ENCODE data around the gene ZMYND8.
"Not testable (repeated sequence)": the region's sequence is repeated elsewhere in the genome, so short reads cannot be mapped to it uniquely, and the experiment has no call there.

The ZMYND8 gene

DNA sequence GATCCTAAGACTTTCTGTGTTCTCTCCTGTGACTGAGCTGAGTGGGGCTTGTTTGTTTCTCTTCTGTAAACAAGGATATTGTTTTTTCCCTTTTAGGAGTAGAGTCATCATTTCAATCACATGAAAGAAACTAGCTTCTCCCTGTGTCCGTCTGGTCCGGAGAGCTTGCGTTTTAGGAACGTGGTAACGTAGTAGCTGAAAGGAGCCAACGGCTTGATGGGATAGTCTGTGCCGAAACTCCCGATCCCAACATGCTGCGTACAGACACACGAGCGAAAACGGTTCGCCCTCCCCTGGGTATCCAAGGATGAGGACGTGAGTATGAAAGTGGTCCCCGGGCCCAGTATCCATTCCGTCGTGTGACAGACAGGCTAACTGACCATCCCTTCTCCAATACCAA lies 146.5 kb downstream of the ZMYND8 start:
- no peak for DNase-seq (ENCODE audit: low read depth in 2 of 3, low spot score in 2 of 3)

GRCh38 chr20:47208534-47209174 lies 147.8 kb downstream of the ZMYND8 start:
- no peak for DNase-seq (ENCODE audit: low read depth in 2 of 3, low spot score in 2 of 3)

DNA sequence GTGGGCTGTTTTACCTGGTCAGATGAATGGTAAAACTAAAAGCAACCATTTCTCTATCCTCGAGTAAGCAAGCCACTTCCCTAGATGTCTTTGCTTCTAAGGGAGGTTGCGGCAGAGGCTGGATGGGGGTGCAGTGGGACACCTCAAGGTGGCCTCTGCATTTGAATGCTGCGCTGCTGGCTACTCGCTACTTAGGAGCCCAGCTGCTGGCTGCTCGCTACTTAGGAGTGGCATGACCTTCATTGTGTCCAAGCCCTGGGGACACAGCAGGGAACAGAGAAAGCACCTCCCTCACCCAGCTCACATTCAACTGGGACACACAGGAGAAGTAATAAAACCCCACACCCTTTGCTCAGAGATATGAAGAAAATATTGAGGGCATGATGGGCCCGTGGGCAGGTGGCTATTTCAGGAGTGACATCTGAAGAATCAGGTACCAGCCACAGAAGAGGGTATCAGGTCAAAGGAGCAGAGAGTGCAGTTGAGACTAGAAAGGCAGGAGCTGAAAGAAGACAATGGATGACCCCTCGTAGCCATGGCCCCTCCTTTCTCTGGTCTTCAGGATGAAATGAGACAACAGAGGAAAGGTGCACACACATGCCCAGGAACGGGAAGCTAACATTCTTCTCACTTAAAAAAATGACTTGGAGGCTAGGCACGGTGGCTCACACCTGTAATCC lies 149.4 kb downstream of the ZMYND8 start:
- DNase-seq (ENCODE audit: low read depth in 2 of 3, low spot score in 2 of 3) = no peak

- not testable (repeated sequence) for DNase-seq (ENCODE audit: low read depth in 2 of 3, low spot score in 2 of 3)
Observed at GRCh38 chr20:47206552-47206951, 149.9 kb downstream of the ZMYND8 start.

GRCh38 chr20:47205577-47206123 lies 150.8 kb downstream of the ZMYND8 start:
- DNase-seq (ENCODE audit: low read depth in 2 of 3, low spot score in 2 of 3) = peak in 1 of 3 experiments; percentile 37

GRCh38 chr20:47204850-47205122 lies 151.7 kb downstream of the ZMYND8 start:
- not testable (repeated sequence) for DNase-seq (ENCODE audit: low read depth in 2 of 3, low spot score in 2 of 3)

DNA sequence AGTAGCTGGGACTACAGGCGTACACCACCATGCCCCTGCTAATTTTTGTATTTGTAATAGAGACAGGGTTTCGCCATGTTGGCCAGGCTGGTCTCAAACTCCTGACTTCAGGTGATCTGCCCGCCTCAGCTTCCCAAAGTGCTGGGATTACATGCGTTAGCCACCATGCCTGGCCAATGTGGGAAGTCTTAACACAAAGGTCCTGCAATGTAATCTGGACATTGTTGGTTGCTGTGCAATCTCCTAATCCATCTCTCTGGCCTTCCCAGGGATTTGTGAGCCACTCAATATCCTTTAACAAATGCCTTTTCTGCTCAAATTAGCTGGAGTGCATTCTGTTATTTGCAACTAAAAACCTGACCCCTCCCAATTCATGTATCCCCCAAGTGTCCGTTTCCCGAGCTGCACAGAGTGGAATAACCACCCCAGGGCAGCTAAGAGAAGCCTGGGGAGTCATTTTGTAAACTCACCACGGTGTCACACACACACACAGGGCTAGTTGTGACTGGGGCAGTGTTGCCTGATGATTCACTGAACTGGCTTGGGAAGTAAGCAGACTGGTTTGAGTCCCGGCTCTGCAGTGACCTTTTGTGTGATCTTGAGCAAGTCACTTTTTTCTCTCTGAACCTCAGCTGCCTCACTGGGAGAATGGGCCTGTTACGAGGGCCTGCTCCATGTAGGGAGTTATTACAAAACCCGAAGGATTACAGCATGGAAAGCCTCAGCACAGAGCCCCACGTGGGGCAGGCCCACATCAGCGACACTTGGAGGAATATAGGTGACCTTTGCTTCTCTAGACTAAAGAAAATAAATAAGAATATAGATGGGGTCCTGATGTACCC lies 152.3 kb downstream of the ZMYND8 start:
- DNase-seq (ENCODE audit: low read depth in 2 of 3, low spot score in 2 of 3) = no peak

DNA sequence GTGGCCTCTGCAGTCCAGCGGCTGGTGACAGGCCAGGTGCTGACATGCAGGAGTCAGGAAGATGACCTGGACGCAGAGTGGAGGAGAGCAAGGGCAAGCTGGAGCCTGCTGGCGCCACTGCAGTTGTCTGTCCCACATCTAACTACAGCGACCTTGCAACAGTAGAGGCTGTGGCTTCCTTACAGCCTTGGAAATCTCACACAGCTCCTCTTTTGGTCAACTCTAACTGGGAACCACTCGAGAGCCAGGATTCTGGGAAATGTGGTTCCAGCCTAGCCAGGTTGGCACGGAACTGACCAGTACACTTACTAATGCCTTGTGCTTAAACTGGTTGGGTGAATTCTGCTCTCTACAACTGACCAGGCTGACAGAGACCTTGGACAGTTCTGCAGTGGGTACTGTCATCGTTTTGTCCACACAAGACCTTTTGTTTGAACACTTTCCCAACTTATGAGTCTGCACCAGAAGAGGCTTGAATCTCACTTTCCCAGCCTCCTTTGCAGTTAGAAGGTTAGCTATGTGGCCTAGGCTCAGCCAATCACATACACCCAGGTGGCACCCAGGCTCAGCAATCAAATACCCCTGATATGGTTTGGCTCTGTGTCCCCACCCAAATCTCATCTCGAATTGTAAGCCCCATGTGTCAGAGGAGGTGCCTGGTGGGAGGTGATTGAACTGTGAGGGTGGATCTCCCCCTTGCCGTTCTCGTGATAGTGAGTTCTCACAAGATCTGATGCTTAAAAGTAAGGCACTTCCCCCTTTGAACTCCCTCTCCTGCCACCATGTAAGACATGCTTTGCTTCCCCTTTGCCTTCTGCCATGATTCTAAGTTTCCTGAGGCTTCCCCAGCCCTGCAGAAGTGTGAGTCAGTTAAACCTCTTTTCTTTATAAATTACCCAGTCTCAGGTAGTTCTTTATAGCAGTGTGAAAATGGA lies 153.5 kb downstream of the ZMYND8 start:
- DNase-seq (ENCODE audit: low read depth in 2 of 3, low spot score in 2 of 3) = no peak

GRCh38 chr20:47201074-47201730 lies 155.3 kb downstream of the ZMYND8 start:
- no peak for DNase-seq (ENCODE audit: low read depth in 2 of 3, low spot score in 2 of 3)

GRCh38 chr20:47198996-47199552 lies 157.4 kb downstream of the ZMYND8 start:
- DNase-seq (ENCODE audit: low read depth in 2 of 3, low spot score in 2 of 3) = no peak

DNA sequence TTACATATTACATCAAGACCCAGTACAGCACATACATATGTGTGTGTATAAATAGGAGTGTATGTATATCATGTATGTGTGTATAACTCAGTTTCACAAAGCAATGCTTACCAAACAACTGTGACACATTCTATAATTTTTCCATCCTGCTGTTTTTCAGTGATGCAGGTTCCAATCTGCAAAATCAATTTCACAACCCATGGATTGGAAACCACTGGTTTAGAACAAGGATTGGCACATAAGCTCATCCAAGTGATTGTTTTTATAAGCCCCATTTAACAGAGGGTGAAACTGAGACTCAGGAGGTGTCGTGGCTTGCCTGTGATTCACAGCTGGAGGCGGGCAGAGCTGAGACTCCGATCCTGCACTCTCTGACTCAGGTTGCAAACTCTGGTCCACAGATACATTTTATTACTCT lies 158.2 kb downstream of the ZMYND8 start:
- DNase-seq (ENCODE audit: low read depth in 2 of 3, low spot score in 2 of 3) = no peak

- peak; percentile 27 to 81 (median 48) for DNase-seq (ENCODE audit: low read depth in 2 of 3, low spot score in 2 of 3)
Observed at GRCh38 chr20:47196091-47197081, 160.1 kb downstream of the ZMYND8 start.

DNA sequence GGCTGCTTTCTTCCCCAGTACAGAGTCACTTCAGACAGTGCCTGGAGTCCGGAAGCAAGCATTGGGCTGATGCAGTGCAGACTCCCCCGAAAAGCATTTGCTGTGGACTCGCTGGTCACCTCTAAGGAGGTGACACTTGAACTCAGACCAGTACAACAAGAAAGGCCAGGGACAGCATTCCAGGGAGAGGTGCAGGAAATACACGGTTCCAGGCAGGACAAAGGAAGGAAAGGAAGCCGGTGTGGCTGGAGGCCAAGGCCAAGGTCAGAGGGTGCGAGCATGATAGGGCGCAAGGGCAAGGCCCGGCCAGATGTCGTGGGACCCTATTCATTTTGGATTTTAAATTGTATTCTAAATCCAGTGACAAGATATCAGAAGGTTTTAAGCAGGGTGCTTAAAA lies 160.9 kb downstream of the ZMYND8 start:
- no peak for DNase-seq (ENCODE audit: low read depth in 2 of 3, low spot score in 2 of 3)

- no peak for DNase-seq (ENCODE audit: low read depth in 2 of 3, low spot score in 2 of 3)
Observed at GRCh38 chr20:47191956-47192355, 164.5 kb downstream of the ZMYND8 start.

DNA sequence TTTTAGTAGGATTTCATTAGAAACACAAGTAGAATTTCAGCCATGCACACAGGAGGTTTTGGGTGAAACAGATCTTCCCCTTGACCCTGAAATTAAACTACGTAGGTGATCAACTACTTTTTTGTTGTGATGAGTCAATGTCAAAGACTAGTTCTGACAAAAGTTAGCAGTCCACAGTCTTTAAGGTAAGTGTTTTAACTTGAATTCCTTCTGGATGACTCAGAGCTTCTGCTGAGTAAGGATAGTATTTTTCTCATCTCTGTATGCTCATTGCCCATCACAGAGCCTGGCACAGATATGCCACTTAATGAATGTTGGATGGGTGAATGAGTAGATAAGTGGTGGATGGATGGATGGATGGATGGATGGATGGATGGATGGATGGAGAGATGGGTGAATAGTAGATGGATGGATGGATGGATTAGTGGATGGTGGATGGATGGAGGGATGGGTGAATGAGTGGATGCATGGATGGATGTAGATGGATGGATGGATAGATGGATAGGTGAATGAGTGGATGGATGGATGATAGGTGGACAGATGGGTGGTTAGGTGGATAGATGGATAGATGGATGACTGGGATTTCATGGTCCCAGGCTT lies 165.3 kb downstream of the ZMYND8 start:
- DNase-seq (ENCODE audit: low read depth in 2 of 3, low spot score in 2 of 3) = no peak

DNA sequence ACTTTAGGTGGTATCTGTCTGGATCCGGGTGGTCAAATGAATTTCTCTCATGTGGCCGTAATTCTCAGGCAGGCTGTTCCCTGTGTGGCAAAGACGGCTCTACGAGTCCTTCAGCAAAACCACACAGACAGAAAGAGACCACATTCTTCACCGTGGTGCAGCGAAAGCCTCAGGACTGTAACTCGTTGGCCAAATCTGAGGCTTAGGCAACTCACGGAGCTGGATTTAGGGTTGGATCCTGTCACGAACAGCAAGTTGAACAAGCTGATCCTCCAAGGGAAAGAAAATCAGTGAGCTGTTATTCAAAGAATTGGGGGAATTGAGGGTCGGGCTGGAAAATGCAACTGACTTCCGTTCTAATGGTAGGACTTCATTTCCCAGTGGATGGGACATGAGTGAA lies 167.4 kb downstream of the ZMYND8 start:
- DNase-seq (ENCODE audit: low read depth in 2 of 3, low spot score in 2 of 3) = no peak

- DNase-seq (ENCODE audit: low read depth in 2 of 3, low spot score in 2 of 3) = no peak
Observed at GRCh38 chr20:47188540-47188939, 168.0 kb downstream of the ZMYND8 start.

DNA sequence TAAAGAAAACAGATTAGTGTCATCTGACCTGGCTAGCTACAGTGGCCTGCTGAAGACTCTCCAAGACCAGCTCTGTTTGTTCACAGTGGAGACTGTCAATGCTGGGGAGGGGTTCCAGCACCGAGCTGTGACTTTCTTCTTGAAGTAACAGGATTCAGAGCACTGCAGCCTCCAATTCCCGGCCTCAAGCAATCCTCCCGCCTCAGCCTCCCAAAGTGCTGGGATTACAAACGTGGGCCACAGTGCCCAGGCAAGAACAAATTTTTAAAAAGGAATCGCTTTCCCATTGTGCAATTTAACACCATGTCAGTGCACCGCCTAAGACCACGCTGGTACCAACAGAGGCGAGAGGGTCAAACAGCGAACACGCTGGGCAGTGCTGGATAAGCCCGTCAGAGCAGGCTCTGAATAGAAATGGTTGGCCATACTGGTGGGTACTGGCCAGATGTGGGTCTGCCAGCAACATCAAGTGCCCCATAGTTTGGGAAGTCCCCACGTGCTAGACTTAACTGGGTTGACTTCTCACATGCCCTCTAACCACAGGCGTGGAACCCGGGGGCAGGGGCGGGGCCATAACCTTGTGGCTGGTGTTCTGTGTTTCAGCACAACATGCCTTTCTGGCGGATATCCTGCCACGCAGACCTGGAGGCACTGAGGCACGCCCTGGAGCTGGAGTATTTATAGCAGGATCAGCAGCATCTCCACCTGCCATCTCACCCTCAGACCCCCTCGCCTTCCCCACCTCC lies 168.9 kb downstream of the ZMYND8 start:
- no peak for DNase-seq (ENCODE audit: low read depth in 2 of 3, low spot score in 2 of 3)

All from activated CD8-positive, alpha-beta memory T cell treated with anti-CD3 and anti-CD28 coated beads for 48 hours (primary cell).